Activated CD8-positive, alpha-beta T cell treated with anti-CD3 and anti-CD28 coated beads for 36 hours (primary cell): Measurements from ENCODE around the gene FUZ. TPM values are rescaled to one million over a fixed set of nuclear protein-coding genes. Genes with fewer than 3 reads are reported as not detected.

Experiments used
- ATAC-seq: fragments of 200-7000 bp; cut with Tn5 transposase; one replicate; pipeline ENCODE4 v1.10.0; 2021; ENCODE audit warnings: mild to moderate bottlenecking, moderate library complexity
- CTCF ChIA-PET: fragments of 350-600 bp; sonication (Branson Sonifier 250); formaldehyde crosslinking; loops from one replicate; lab custom pipeline; 2021; ENCODE audit warnings: antibody characterized with exemption; lab: Charles Lee
- POLR2A ChIA-PET: fragments of 350-600 bp; sonication (Branson Sonifier 250); formaldehyde crosslinking; loops from one replicate; lab custom pipeline; 2021; ENCODE audit warnings: antibody characterized with exemption; lab: Charles Lee
- DNase-seq: peaks from one replicate; pipeline ENCODE4 v3.0.0-alpha.2; 2020
- H3K27ac Mint-ChIP-seq: one replicate; pipeline ENCODE4 v1.8.0; 2021; ENCODE audit warnings: mild to moderate bottlenecking, mixed read lengths
- H3K27me3 Mint-ChIP-seq: one replicate; pipeline ENCODE4 v1.8.0; 2021; ENCODE audit warnings: mixed read lengths
- H3K36me3 Mint-ChIP-seq: one replicate; pipeline ENCODE4 v1.8.0; 2021; ENCODE audit warnings: low read depth, mixed read lengths
- H3K4me1 Mint-ChIP-seq: one replicate; pipeline ENCODE4 v1.8.0; 2021; ENCODE audit warnings: low read depth, mixed read lengths
- H3K4me3 Mint-ChIP-seq: one replicate; pipeline ENCODE4 v1.8.0; 2021; ENCODE audit warnings: mild to moderate bottlenecking, moderate library complexity, mixed read lengths
- H3K9me3 Mint-ChIP-seq: one replicate; pipeline ENCODE4 v1.8.0; 2021; ENCODE audit warnings: mixed read lengths
- CTCF ChIP-seq: fragments of 200-600 bp; IDR thresholded peaks from one replicate; pipeline ENCODE4 v1.8.0; 2022; ENCODE audit warnings: antibody characterized with exemption, mild to moderate bottlenecking
- intact Hi-C: fragments of 100-400 bp; cut with micrococcal nuclease; formaldehyde crosslinking; loops from one replicate; pipeline ENCODE4 v1.10.0; 2022
- total RNA-seq, 2 experiments: library from RNA; stranded (reverse); gene quantifications; one replicate each; pipeline ENCODE4 v1.2.3, GENCODE V29; 2021

Gene FUZ
- total RNA-seq, 2 experiments from 2014 or later, result 23.5 to 24.1 TPM

DNA sequence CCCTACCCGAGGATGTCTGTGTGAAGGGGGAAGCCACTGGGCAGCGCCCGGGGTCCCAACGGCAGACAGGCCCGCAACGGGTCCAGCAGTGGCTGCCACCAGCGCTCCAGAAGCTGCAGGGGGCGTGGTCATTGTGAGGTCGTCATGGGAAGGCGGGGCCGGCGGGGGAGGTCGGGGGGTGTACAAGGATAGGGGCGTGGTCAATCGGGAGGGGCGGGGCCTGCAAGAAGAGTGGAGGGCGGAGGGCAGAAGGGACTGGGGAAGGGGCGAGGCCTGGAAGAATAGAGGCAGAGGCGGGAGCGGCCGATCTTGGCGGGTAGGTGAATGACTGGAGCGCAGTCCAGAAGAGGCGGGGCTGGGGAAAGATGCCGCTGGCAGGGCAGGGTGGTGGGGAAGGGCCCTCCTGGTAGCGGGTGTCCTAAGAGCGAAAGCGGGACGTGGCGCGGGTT is 4.4 kb downstream of the FUZ start:
- CTCF ChIA-PET, result interaction anchor here (1.0 kb wide), 1 partner anchor 91 kb away, joined by 4 read pairs; no protein-coding TSS in a partner anchor

DNA sequence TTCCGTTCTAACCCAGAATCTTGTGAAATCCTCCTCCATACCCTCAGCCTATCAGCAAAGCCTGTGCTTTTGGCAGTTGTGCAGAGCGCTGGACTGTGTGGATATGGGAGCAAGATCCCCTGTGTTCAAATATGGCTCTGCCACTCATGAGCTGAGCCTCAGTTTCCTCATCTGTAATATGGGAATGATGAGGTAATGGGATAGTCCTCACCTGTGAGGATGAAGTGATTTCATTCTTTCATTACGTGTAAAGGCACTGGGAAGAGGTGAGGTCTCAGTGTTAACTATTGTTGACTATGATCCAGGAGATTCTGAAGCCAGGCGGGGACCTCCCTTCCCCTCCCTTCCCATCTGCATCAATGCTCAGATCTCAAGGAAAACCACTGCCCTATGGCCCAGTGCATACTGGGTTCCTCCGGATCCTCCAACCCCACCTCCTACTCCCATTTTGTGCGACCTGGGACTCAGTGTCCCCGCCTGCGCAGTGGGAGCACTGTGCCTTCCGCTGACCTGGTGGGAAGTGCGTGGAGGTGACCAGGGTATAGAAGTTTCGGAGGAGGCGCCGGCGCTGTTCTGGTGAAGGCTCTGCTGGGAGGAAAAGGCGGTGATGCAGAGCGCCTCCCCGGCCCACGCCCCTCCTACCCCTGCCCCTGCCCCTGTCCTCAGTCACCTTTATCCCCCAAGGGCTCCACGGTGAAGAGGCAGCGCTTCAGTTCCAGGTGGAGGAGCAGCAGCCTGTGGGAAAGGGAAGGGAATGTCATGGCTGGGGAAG is 5.0 kb downstream of the FUZ start:
- peaks cover 33% of the 10 kb centered on the region for H3K4me1 Mint-ChIP-seq
- H3K36me3 Mint-ChIP-seq, result peaks cover 22% of the 10 kb centered on the region
- H3K27ac Mint-ChIP-seq, result no peak overlapping the region
- POLR2A ChIA-PET, result interaction anchor here (0.8 kb wide), 1 partner anchor 40 kb away, joined by 3 read pairs; no protein-coding TSS in a partner anchor
- ATAC-seq, result no peak
- TF ChIP-seq CTCF, result no peak
- DNase-seq, result no peak
- intact Hi-C loops, result no loop called here
- peak overlapping the region; percentile 73 for H3K4me3 Mint-ChIP-seq
- H3K27me3 Mint-ChIP-seq, result no peaks in the 10 kb centered on the region
- no peaks in the 10 kb centered on the region for H3K9me3 Mint-ChIP-seq
- CTCF ChIA-PET, result interaction anchor here (0.8 to 1.0 kb wide), 2 partner anchors 90 kb away, joined by 4 read pairs; no protein-coding TSS in a partner anchor

More for the DNA sequence above, 4.4 kb downstream of the FUZ start:
- intact Hi-C loops, result no loop called here
- H3K27ac Mint-ChIP-seq, result peak overlapping the region; percentile 63
- peak; percentile 89 for DNase-seq
- peaks cover 15% of the 10 kb centered on the region for H3K36me3 Mint-ChIP-seq
- POLR2A ChIA-PET, result interaction anchor here (1.8 kb wide), 1 partner anchor 9 kb away, joined by 7 read pairs; the partner anchor contains the start of gene MED25
- no peak for TF ChIP-seq CTCF
- H3K4me3 Mint-ChIP-seq, result peak overlapping the region; percentile 73
- no peaks in the 10 kb centered on the region for H3K27me3 Mint-ChIP-seq
- H3K9me3 Mint-ChIP-seq, result no peaks in the 10 kb centered on the region
- peaks cover 33% of the 10 kb centered on the region for H3K4me1 Mint-ChIP-seq
- peak; percentile 42 for ATAC-seq

DNA sequence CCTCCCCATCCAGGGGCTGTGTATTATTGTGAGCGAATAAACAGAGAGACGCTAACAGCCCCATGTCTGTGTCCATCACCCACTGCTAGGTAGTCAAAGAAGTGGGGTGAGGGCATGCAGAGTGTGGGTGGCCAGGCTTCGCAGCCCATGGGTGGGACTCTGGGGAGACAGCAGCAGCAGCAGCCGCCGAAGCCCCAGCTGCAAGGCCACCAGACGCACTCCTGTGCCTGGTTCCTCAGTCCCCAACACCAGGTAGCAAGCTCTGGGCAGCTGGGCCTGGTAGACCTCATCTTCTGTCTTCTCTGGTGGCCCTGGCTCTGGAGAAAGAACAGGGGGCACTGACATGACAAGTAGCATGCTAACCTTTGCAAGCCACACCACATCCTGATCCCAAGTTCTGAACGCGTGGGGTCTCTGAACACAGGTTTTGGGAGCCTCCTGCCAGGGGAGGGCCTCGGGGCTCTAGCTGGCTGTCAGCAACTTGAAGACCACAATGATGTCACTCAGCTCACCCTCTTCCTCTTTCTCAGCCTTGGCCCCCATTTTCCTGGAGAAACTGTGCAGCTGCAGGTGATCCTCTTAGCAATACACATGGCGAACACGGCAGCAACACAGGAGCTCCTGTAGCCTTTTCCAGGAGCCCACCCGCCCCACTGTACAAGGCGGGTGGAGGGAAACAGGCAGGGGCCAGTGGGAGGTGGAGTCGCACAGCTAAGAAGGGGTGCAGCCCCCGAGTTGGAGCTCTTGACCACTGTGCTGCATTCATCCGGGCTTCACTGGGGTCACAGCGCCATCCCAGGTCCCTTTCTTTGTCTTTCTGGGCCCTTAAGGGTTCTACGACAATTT is 5.8 kb downstream of the FUZ start:
- no peak overlapping the region for H3K4me3 Mint-ChIP-seq
- DNase-seq (peak; percentile 29), ATAC-seq (no peak)
- intact Hi-C loops, result no loop called here
- peak overlapping the region; percentile 76 for H3K27ac Mint-ChIP-seq
- no peaks in the 10 kb centered on the region for H3K27me3 Mint-ChIP-seq
- POLR2A ChIA-PET, result interaction anchor here (0.8 to 1.0 kb wide), 2 partner anchors 41 to 88 kb away, joined by 3 read pairs; no protein-coding TSS in a partner anchor
- no peaks in the 10 kb centered on the region for H3K9me3 Mint-ChIP-seq
- CTCF ChIA-PET, result interaction anchor here (0.8 kb wide), 1 partner anchor 89 kb away, joined by 4 read pairs; no protein-coding TSS in a partner anchor
- H3K36me3 Mint-ChIP-seq, result peaks cover 25% of the 10 kb centered on the region
- H3K4me1 Mint-ChIP-seq, result peaks cover 28% of the 10 kb centered on the region
- TF ChIP-seq CTCF, result no peak

GRCh38 chr19:49806620-49806959 is 6.5 kb downstream of the FUZ start:
- CTCF ChIA-PET, result no interaction called here
- H3K4me3 Mint-ChIP-seq, result no peak overlapping the region
- no peaks in the 10 kb centered on the region for H3K9me3 Mint-ChIP-seq
- peak overlapping the region; percentile 39 for H3K27ac Mint-ChIP-seq
- intact Hi-C loops, result no loop called here
- no peaks in the 10 kb centered on the region for H3K27me3 Mint-ChIP-seq
- POLR2A ChIA-PET, result interaction anchor here (1.0 kb wide), 1 partner anchor 89 kb away, joined by 3 read pairs; no protein-coding TSS in a partner anchor
- peaks cover 27% of the 10 kb centered on the region for H3K36me3 Mint-ChIP-seq
- no peak for TF ChIP-seq CTCF
- no peak for DNase-seq
- peaks cover 25% of the 10 kb centered on the region for H3K4me1 Mint-ChIP-seq
- no peak for ATAC-seq
